IMR-90 (cell line): Measurements from ENCODE around the gene CETN1. TPM values are rescaled to one million over a fixed set of nuclear protein-coding genes. Genes with fewer than 3 reads are reported as not detected.

ENCODE experiments used
- ATAC-seq: fragments of 200-7000 bp; cut with Tn5 transposase; 2 replicates; pipeline ENCODE4 v1.9.1; 2020; ENCODE audit warnings: low read depth, mild to moderate bottlenecking, moderate library complexity
- BruUV-seq: library from RNA; stranded (reverse); fragments of 400-500 nt; replicated peaks from 2 replicates; lab custom pipeline; 2021; lab: Mats Ljungman, UMichigan
- CTCF ChIA-PET: fragments of 300-600 bp; formaldehyde crosslinking; extraction: SDS; loops from one replicate; lab custom pipeline; 2021; ENCODE audit warnings: antibody characterized with exemption; lab: Yijun Ruan, JAX
- POLR2A ChIA-PET: fragments of 300-600 bp; sonication (Branson Sonifier 250); formaldehyde crosslinking; loops from one replicate; lab custom pipeline; 2022; ENCODE audit warnings: antibody characterized with exemption; ENCODE audit not compliant: unreplicated experiment; lab: Charles Lee
- DNase-seq: peaks from one replicate; pipeline ENCODE4 v3.0.0; 2013
- H2AFZ ChIP-seq: replicated peaks from 2 replicates; pipeline ENCODE3; 2013; ENCODE audit warnings: low read length, mild to moderate bottlenecking; ENCODE audit not compliant: poor library complexity
- H2AK5ac ChIP-seq: 2 replicates; pipeline ENCODE4 v1.6.1; 2013; ENCODE audit warnings: low read depth, low read length, inconsistent platforms
- H2AK9ac ChIP-seq: replicated peaks from 2 replicates; pipeline ENCODE3; 2013; ENCODE audit warnings: mild to moderate bottlenecking, low read depth, low read length, moderate library complexity; ENCODE audit not compliant: poor library complexity
- H2BK120ac ChIP-seq: 2 replicates; pipeline ENCODE4 v1.6.1; 2013; ENCODE audit warnings: low read depth, low read length, inconsistent platforms
- H2BK15ac ChIP-seq: 3 replicates; pipeline ENCODE4 v1.6.1; 2013; ENCODE audit warnings: low read depth, low read length, inconsistent platforms
- H2BK20ac ChIP-seq: 2 replicates; pipeline ENCODE4 v1.6.1; 2013; ENCODE audit warnings: low read depth, mild to moderate bottlenecking, inconsistent platforms, low read length, moderate library complexity
- H2BK5ac ChIP-seq: 2 replicates; pipeline ENCODE4 v1.6.1; 2013; ENCODE audit warnings: mild to moderate bottlenecking, low read depth, low read length, inconsistent platforms; ENCODE audit not compliant: poor library complexity, severe bottlenecking
- H3K14ac ChIP-seq: replicated peaks from 2 replicates; pipeline ENCODE4 v1.6.1; 2013; ENCODE audit warnings: low read depth, low read length, inconsistent platforms
- H3K18ac ChIP-seq: 2 replicates; pipeline ENCODE4 v1.6.1; 2013; ENCODE audit warnings: low read depth, low read length, control low read depth
- H3K23ac ChIP-seq: 2 replicates; pipeline ENCODE4 v1.6.1; 2013; ENCODE audit warnings: low read depth, low read length, inconsistent platforms
- H3K27ac ChIP-seq: 2 replicates; pipeline ENCODE4 v1.5.1; 2013; ENCODE audit warnings: mild to moderate bottlenecking, control low read depth, low read length; ENCODE audit not compliant: insufficient read depth
- H3K27me3 ChIP-seq: 2 replicates; pipeline ENCODE4 v1.6.1; 2013; ENCODE audit warnings: low read length; ENCODE audit not compliant: control insufficient read depth, insufficient read depth
- H3K36me3 ChIP-seq: 2 replicates; pipeline ENCODE4 v1.6.1; 2013; ENCODE audit warnings: low read length, mixed read lengths; ENCODE audit not compliant: control insufficient read depth, insufficient read depth
- H3K4ac ChIP-seq: 2 replicates; pipeline ENCODE4 v1.6.1; 2013; ENCODE audit warnings: low read depth, low read length, inconsistent platforms
- H3K4me1 ChIP-seq: 2 replicates; pipeline ENCODE4 v1.6.1; 2013; ENCODE audit warnings: low read length, mixed read lengths; ENCODE audit not compliant: control insufficient read depth, insufficient read depth
- H3K4me2 ChIP-seq: 2 replicates; pipeline ENCODE4 v1.6.1; 2013; ENCODE audit warnings: low read depth, mild to moderate bottlenecking, control low read depth, low read length, moderate library complexity
- H3K4me3 ChIP-seq: 2 replicates; pipeline ENCODE4 v1.5.1; 2013; ENCODE audit warnings: low read depth, mild to moderate bottlenecking, control low read depth, low read length, moderate library complexity; ENCODE audit not compliant: insufficient read depth
- H3K56ac ChIP-seq: 2 replicates; pipeline ENCODE4 v1.6.1; 2013; ENCODE audit warnings: low read length, inconsistent platforms; ENCODE audit not compliant: insufficient read depth; ENCODE audit errors: extremely low read depth
- H3K79me1 ChIP-seq, 2 experiments: 2 replicates each; pipeline ENCODE4 v1.6.1; 2013; ENCODE audit warnings: low read length in 2 of 2, inconsistent platforms in 1 of 2, low read depth in 1 of 2
- H3K9ac ChIP-seq: 2 replicates; pipeline ENCODE4 v1.6.1; 2013; ENCODE audit warnings: low read depth, low read length, control low read depth
- H3K9me1 ChIP-seq: 2 replicates; pipeline ENCODE4 v1.6.1; 2013; ENCODE audit warnings: low read length, inconsistent platforms; ENCODE audit not compliant: insufficient read depth
- H3K9me3 ChIP-seq: 2 replicates; pipeline ENCODE4 v1.6.1; 2013; ENCODE audit warnings: low read length; ENCODE audit not compliant: control insufficient read depth, insufficient read depth
- H4K20me1 ChIP-seq: 2 replicates; pipeline ENCODE4 v1.6.1; 2013; ENCODE audit warnings: low read length, inconsistent platforms; ENCODE audit not compliant: insufficient read depth
- H4K5ac ChIP-seq: 2 replicates; pipeline ENCODE4 v1.6.1; 2013; ENCODE audit warnings: mild to moderate bottlenecking, low read depth, low read length, control low read depth
- H4K8ac ChIP-seq, 2 experiments: 2 replicates each; pipeline ENCODE4 v1.6.1; 2013; ENCODE audit warnings: low read depth in 2 of 2, low read length in 2 of 2, control low read depth in 1 of 2, inconsistent platforms in 1 of 2
- H4K91ac ChIP-seq: 2 replicates; pipeline ENCODE4 v1.6.1; 2013; ENCODE audit warnings: low read depth, low read length, inconsistent platforms; ENCODE audit not compliant: insufficient read depth
- ELK1 ChIP-seq: fragments of 150-350 bp; IDR thresholded peaks from 2 replicates; pipeline ENCODE4 v1.6.1; 2016; ENCODE audit warnings: low read depth, mild to moderate bottlenecking, low read length, moderate library complexity, borderline replicate concordance
- MXI1 ChIP-seq: IDR thresholded peaks from 2 replicates; pipeline ENCODE4 v1.6.1; 2012; ENCODE audit warnings: low read depth, mild to moderate bottlenecking, low read length, moderate library complexity, borderline replicate concordance
- POLR2A ChIP-seq: IDR thresholded peaks from 2 replicates; pipeline ENCODE4 v1.6.1; 2012; ENCODE audit warnings: mild to moderate bottlenecking, low read depth, low read length
- RAD21 ChIP-seq: IDR thresholded peaks from 2 replicates; pipeline ENCODE4 v1.6.1; 2012; ENCODE audit warnings: low read length, improper control_type of control experiment
- WGBS, 2 experiments: methylation state at CpG; one replicate each; pipeline versions ENCODE4 v1.1.5 to v1.1.7; 2013; ENCODE audit warnings: missing lambda C conversion rate in 2 of 2; ENCODE audit not compliant: insufficient read length in 1 of 2; ENCODE audit errors: extremely low coverage in 2 of 2; 5-methylcytosine and 5-hydroxymethylcytosine counted together
- dilution Hi-C: fragments of 300-500 bp; cut with HindIII; formaldehyde crosslinking; loops from one replicate; pipeline ENCODE4 v1.14.3; 2018; ENCODE audit warnings: low sequenced_read_pairs; ENCODE audit not compliant: unreplicated experiment
- in situ Hi-C: fragments of 300-500 bp; cut with MboI; formaldehyde crosslinking; loops from 3 replicates; pipeline ENCODE4 v1.14.3; 2019; ENCODE audit warnings: low sequenced_read_pairs, inconsistent platforms, mixed read lengths
- intact Hi-C: fragments of 100-400 bp; cut with micrococcal nuclease; formaldehyde crosslinking; loops from 2 replicates; pipeline ENCODE4 v1.10.0; 2022
- polyA plus RNA-seq, 3 experiments: library from polyadenylated mRNA; depleted of rRNA; stranded (reverse); fragments of >200 nt; gene quantifications; 2 replicates each; pipeline ENCODE4 v1.2.3, GENCODE V29; 2012; ENCODE audit warnings: low replicate concordance in 1 of 3
- total RNA-seq: library from RNA; depleted of rRNA; stranded (reverse); fragments of >200 nt; gene quantifications from 2 replicates; pipeline ENCODE4 v1.2.3, GENCODE V29; 2012

Gene CETN1
- total and polyA plus RNA-seq, 2 of the 4 experiments (the other 2 are of a cell fraction): not detected

GRCh38 chr18:610214-610928 is 30.2 kb downstream of the CETN1 start:
- Histone ChIP-seq H3K36me3 (no peaks in the 10 kb centered on the region), H2AK9ac (no peak overlapping the region), H3K23ac (no peak overlapping the region), H3K56ac (no peak overlapping the region), H2BK120ac (no peak overlapping the region), H3K4me3 (no peak overlapping the region), H3K4me1 (no peaks in the 10 kb centered on the region), H3K4me2 (no peak overlapping the region), H4K91ac (no peak overlapping the region), H4K5ac (no peak overlapping the region), H3K18ac (no peak overlapping the region), H4K8ac (no peak overlapping the region), H3K9ac (no peak overlapping the region), H3K79me1 (no peaks in the 10 kb centered on the region), H2BK20ac (no peak overlapping the region), H3K4ac (no peak overlapping the region), H3K9me3 (no peaks in the 10 kb centered on the region), H2BK15ac (no peak overlapping the region), H3K9me1 (no peaks in the 10 kb centered on the region), H4K20me1 (no peaks in the 10 kb centered on the region), H2BK5ac (no peak overlapping the region), H2AFZ (peak overlapping the region; percentile 29), H3K14ac (no peak overlapping the region), H3K27me3 (peaks cover 34% of the 10 kb centered on the region), H2AK5ac (no peak overlapping the region), H3K27ac (no peak overlapping the region)
- in situ Hi-C loops (no loop called here), intact Hi-C loops (loop anchor here (10.0 kb wide), 1 partner anchor 216 kb away; no protein-coding TSS in a partner anchor), dilution Hi-C loops (no loop called here)
- ChIA-PET CTCF (no interaction called here), POLR2A (interaction anchor here (0.6 kb wide), 1 partner anchor 288 kb away, joined by 4 read pairs; no protein-coding TSS in a partner anchor)
- BruUV-seq: no TSS peak
- 18% methylated on average over 4 of the region's 15 CpGs; no CpG with 5 or more reads in 1 of the 2 experiments for WGBS, 2 experiments
- no peak for DNase-seq
- no peak for TF ChIP-seq RAD21
- TF ChIP-seq POLR2A: no peak
- TF ChIP-seq ELK1: no peak
- no peak for TF ChIP-seq MXI1
- ATAC-seq: no peak
